SK-N-SH (cell line): ENCODE results near the gene TNNC1.

ENCODE experiments used
- FOXM1 ChIP-seq: IDR thresholded peaks from 2 replicates; pipeline ENCODE4 v1.4.0; 2012; ENCODE audit warnings: low read depth, mild to moderate bottlenecking
- POLR2AphosphoS5 ChIP-seq: IDR thresholded peaks from 2 replicates; pipeline ENCODE4 v1.6.1; 2012; ENCODE audit warnings: low read depth, low read length
- RXRA ChIP-seq: IDR thresholded peaks from 2 replicates; pipeline ENCODE4 v1.4.0; 2012; ENCODE audit warnings: low read depth, mild to moderate bottlenecking, borderline replicate concordance
- SMC3 ChIP-seq: IDR thresholded peaks from 2 replicates; pipeline ENCODE4 v1.6.1; 2012; ENCODE audit warnings: low read depth, low read length, improper control_type of control experiment
- TF ChIP-seq, protein P1 (sequence below): fragments of 150-350 bp; IDR thresholded peaks from 2 replicates; pipeline ENCODE4 v1.6.1; 2017; ENCODE audit warnings: antibody characterized with exemption, low read length, low read depth, borderline replicate concordance
- TF ChIP-seq, protein P2 (sequence below): fragments of 200-600 bp; sonication (generic); IDR thresholded peaks from 2 replicates; pipeline ENCODE4 v1.6.1; 2017; ENCODE audit warnings: antibody characterized with exemption, mild to moderate bottlenecking, moderate library complexity
- TF ChIP-seq, protein P3 (sequence below): IDR thresholded peaks from 2 replicates; pipeline ENCODE4 v1.4.0; 2012; ENCODE audit warnings: low read depth
- TF ChIP-seq, protein P4 (sequence below): IDR thresholded peaks from 2 replicates; pipeline ENCODE4 v1.6.1; 2012; ENCODE audit warnings: mild to moderate bottlenecking, low read depth, low read length, moderate library complexity

DNA sequence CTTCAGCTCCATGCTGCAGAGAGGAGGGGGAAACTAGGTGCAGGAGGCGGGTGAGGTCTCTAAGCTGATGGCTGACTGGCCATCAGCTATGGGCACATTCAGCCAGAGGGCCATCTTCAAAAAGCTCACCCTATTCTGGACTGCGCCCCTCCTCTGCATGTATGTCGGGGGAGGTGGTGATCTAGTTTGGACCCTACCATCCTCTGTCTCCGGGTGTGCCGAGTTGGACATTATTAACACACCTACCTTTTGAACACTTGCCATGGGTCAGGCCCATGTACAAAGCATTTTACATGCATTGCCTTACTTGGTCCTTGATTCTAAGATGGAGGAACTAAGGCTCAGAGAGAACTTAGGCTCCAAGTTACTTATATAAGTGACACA is 3.0 kb upstream of the TNNC1 start:
- TF ChIP-seq, protein P1, sequence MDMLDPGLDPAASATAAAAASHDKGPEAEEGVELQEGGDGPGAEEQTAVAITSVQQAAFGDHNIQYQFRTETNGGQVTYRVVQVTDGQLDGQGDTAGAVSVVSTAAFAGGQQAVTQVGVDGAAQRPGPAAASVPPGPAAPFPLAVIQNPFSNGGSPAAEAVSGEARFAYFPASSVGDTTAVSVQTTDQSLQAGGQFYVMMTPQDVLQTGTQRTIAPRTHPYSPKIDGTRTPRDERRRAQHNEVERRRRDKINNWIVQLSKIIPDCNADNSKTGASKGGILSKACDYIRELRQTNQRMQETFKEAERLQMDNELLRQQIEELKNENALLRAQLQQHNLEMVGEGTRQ: no peak
- TF ChIP-seq, protein P2, sequence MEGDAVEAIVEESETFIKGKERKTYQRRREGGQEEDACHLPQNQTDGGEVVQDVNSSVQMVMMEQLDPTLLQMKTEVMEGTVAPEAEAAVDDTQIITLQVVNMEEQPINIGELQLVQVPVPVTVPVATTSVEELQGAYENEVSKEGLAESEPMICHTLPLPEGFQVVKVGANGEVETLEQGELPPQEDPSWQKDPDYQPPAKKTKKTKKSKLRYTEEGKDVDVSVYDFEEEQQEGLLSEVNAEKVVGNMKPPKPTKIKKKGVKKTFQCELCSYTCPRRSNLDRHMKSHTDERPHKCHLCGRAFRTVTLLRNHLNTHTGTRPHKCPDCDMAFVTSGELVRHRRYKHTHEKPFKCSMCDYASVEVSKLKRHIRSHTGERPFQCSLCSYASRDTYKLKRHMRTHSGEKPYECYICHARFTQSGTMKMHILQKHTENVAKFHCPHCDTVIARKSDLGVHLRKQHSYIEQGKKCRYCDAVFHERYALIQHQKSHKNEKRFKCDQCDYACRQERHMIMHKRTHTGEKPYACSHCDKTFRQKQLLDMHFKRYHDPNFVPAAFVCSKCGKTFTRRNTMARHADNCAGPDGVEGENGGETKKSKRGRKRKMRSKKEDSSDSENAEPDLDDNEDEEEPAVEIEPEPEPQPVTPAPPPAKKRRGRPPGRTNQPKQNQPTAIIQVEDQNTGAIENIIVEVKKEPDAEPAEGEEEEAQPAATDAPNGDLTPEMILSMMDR: no peak
- TF ChIP-seq, protein P3, sequence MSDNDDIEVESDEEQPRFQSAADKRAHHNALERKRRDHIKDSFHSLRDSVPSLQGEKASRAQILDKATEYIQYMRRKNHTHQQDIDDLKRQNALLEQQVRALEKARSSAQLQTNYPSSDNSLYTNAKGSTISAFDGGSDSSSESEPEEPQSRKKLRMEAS: no peak
- no peak for TF ChIP-seq POLR2AphosphoS5
- TF ChIP-seq SMC3: no peak
- TF ChIP-seq, protein P4, sequence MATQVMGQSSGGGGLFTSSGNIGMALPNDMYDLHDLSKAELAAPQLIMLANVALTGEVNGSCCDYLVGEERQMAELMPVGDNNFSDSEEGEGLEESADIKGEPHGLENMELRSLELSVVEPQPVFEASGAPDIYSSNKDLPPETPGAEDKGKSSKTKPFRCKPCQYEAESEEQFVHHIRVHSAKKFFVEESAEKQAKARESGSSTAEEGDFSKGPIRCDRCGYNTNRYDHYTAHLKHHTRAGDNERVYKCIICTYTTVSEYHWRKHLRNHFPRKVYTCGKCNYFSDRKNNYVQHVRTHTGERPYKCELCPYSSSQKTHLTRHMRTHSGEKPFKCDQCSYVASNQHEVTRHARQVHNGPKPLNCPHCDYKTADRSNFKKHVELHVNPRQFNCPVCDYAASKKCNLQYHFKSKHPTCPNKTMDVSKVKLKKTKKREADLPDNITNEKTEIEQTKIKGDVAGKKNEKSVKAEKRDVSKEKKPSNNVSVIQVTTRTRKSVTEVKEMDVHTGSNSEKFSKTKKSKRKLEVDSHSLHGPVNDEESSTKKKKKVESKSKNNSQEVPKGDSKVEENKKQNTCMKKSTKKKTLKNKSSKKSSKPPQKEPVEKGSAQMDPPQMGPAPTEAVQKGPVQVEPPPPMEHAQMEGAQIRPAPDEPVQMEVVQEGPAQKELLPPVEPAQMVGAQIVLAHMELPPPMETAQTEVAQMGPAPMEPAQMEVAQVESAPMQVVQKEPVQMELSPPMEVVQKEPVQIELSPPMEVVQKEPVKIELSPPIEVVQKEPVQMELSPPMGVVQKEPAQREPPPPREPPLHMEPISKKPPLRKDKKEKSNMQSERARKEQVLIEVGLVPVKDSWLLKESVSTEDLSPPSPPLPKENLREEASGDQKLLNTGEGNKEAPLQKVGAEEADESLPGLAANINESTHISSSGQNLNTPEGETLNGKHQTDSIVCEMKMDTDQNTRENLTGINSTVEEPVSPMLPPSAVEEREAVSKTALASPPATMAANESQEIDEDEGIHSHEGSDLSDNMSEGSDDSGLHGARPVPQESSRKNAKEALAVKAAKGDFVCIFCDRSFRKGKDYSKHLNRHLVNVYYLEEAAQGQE: no peak
- no peak for TF ChIP-seq FOXM1
- TF ChIP-seq RXRA: no peak
